ENCODE measurements around the gene OR1J1. TPM values are rescaled to one million over a fixed set of nuclear protein-coding genes. Genes with fewer than 3 reads are reported as not detected.

The OR1J1 gene
- total RNA-seq, 1 experiment from 2014 or later = not detected

- Mint-ChIP-seq H3K4me3 (ENCODE audit: unreplicated experiment) (no peak overlapping the region), H3K4me1 (ENCODE audit: low read depth, unreplicated experiment) (no peaks in the 10 kb centered on the region), H3K27me3 (ENCODE audit: insufficient read depth, unreplicated experiment) (peaks cover 30% of the 10 kb centered on the region), H3K9me3 (ENCODE audit: unreplicated experiment) (no peaks in the 10 kb centered on the region), H3K27ac (ENCODE audit: unreplicated experiment) (no peak overlapping the region), H3K36me3 (ENCODE audit: insufficient read depth, unreplicated experiment) (no peaks in the 10 kb centered on the region)
- intact Hi-C loops (cut with micrococcal nuclease; ENCODE audit: unreplicated experiment) = no loop called here
- no peak overlapping the region for H3K4me3 ChIP-seq (ENCODE audit: low read depth, low read length)
- H3K9me3 ChIP-seq = no peaks in the 10 kb centered on the region
- H3K4me1 ChIP-seq = no peaks in the 10 kb centered on the region
- POLR2A ChIA-PET = no interaction called here
- TF ChIP-seq, protein P1, sequence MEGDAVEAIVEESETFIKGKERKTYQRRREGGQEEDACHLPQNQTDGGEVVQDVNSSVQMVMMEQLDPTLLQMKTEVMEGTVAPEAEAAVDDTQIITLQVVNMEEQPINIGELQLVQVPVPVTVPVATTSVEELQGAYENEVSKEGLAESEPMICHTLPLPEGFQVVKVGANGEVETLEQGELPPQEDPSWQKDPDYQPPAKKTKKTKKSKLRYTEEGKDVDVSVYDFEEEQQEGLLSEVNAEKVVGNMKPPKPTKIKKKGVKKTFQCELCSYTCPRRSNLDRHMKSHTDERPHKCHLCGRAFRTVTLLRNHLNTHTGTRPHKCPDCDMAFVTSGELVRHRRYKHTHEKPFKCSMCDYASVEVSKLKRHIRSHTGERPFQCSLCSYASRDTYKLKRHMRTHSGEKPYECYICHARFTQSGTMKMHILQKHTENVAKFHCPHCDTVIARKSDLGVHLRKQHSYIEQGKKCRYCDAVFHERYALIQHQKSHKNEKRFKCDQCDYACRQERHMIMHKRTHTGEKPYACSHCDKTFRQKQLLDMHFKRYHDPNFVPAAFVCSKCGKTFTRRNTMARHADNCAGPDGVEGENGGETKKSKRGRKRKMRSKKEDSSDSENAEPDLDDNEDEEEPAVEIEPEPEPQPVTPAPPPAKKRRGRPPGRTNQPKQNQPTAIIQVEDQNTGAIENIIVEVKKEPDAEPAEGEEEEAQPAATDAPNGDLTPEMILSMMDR (IDR thresholded peaks at IDR 0.05; ENCODE audit: insufficient read depth in 1 of 2, low read depth in 1 of 2, low read length in 1 of 2, severe bottlenecking in 1 of 2, unreplicated experiment in 1 of 2) = no peak
- no peak for DNase-seq
- no TSS peak for BruUV-seq (replicated peaks)
- CTCF ChIA-PET = no interaction called here
- no peaks in the 10 kb centered on the region for H3K36me3 ChIP-seq (ENCODE audit: control insufficient read depth, insufficient read depth, low read length)
- H3K27me3 ChIP-seq (replicated peaks; ENCODE audit: control insufficient read depth, insufficient read depth, low read length) = no peaks in the 10 kb centered on the region
Observed at GRCh38 chr9:122479062-122479461, 1.3 kb upstream of the OR1J1 start.

DNA sequence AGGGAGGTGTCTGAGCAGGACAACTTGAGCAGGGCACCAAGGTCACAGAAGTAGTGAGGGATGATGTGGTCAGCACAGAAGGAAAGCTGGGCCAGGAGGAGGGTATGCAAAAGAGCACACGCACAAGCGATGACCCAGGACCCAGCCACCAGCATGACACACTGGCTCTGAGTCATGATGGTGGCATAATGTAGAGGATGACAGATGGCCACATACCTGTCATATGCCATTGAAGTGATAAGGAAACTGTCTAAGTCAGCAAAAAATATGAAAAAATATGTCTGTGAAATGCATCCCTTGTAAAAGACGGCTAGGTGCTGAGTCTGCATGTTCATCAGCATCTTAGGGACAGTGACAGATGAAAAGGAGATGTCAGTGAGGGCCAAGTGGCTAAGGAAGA is 380 bp downstream of the OR1J1 start:
- POLR2A ChIA-PET = no interaction called here
- Histone ChIP-seq H3K4me1 (no peaks in the 10 kb centered on the region), H3K4me3 (ENCODE audit: low read depth, low read length) (no peak overlapping the region), H3K36me3 (ENCODE audit: control insufficient read depth, insufficient read depth, low read length) (no peaks in the 10 kb centered on the region), H3K9me3 (no peaks in the 10 kb centered on the region), H3K27me3 (replicated peaks; ENCODE audit: control insufficient read depth, insufficient read depth, low read length) (no peaks in the 10 kb centered on the region)
- no peak overlapping the region for H3K4me3 Mint-ChIP-seq (ENCODE audit: unreplicated experiment)
- H3K9me3 Mint-ChIP-seq (ENCODE audit: unreplicated experiment) = no peaks in the 10 kb centered on the region
- H3K27ac Mint-ChIP-seq (ENCODE audit: unreplicated experiment) = no peak overlapping the region
- no peaks in the 10 kb centered on the region for H3K4me1 Mint-ChIP-seq (ENCODE audit: low read depth, unreplicated experiment)
- H3K36me3 Mint-ChIP-seq (ENCODE audit: insufficient read depth, unreplicated experiment) = no peaks in the 10 kb centered on the region
- intact Hi-C loops (cut with micrococcal nuclease; ENCODE audit: unreplicated experiment) = no loop called here
- CTCF ChIA-PET = no interaction called here
- peaks cover 27% of the 10 kb centered on the region for H3K27me3 Mint-ChIP-seq (ENCODE audit: insufficient read depth, unreplicated experiment)
- DNase-seq = no peak
- no TSS peak for BruUV-seq (replicated peaks)
- TF ChIP-seq, protein P1 (IDR thresholded peaks at IDR 0.05; ENCODE audit: insufficient read depth in 1 of 2, low read depth in 1 of 2, low read length in 1 of 2, severe bottlenecking in 1 of 2, unreplicated experiment in 1 of 2) = no peak

DNA sequence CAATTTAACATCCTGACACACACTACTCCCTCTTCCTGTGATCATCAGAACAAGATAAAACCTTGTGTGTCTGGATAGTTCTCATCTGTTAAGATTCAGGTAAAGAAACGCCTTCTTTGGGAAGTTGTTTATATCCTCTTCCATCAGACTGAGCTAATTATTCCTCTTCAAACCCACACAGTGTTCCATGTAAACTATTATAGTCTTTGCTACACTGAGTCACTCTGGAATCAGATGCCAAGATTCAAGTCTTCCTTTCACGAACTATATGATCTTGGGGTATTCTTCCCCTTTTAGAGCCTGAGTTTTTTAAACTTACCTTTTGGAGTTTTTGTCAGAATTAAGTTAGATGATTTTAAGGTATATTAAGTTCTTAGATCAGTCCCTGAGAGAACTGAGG is 2.0 kb downstream of the OR1J1 start:
- intact Hi-C loops (cut with micrococcal nuclease; ENCODE audit: unreplicated experiment) = no loop called here
- CTCF ChIA-PET = interaction anchor here (1.1 kb wide), 1 partner anchor 23 kb away, joined by 3 read pairs; no protein-coding TSS in a partner anchor
- POLR2A ChIA-PET = no interaction called here
- Mint-ChIP-seq H3K36me3 (ENCODE audit: insufficient read depth, unreplicated experiment) (no peaks in the 10 kb centered on the region), H3K9me3 (ENCODE audit: unreplicated experiment) (no peaks in the 10 kb centered on the region), H3K4me3 (ENCODE audit: unreplicated experiment) (no peak overlapping the region), H3K27me3 (ENCODE audit: insufficient read depth, unreplicated experiment) (peaks cover 24% of the 10 kb centered on the region), H3K4me1 (ENCODE audit: low read depth, unreplicated experiment) (no peaks in the 10 kb centered on the region), H3K27ac (ENCODE audit: unreplicated experiment) (no peak overlapping the region)
- H3K4me1 ChIP-seq = no peaks in the 10 kb centered on the region
- no peaks in the 10 kb centered on the region for H3K36me3 ChIP-seq (ENCODE audit: control insufficient read depth, insufficient read depth, low read length)
- TF ChIP-seq, protein P1 (IDR thresholded peaks at IDR 0.05; ENCODE audit: insufficient read depth in 1 of 2, low read depth in 1 of 2, low read length in 1 of 2, severe bottlenecking in 1 of 2, unreplicated experiment in 1 of 2) = no peak
- H3K27me3 ChIP-seq (replicated peaks; ENCODE audit: control insufficient read depth, insufficient read depth, low read length) = no peaks in the 10 kb centered on the region
- no peak for DNase-seq
- no peak overlapping the region for H3K4me3 ChIP-seq (ENCODE audit: low read depth, low read length)
- no peaks in the 10 kb centered on the region for H3K9me3 ChIP-seq
- no TSS peak for BruUV-seq (replicated peaks)
